Mesenchymal stem cell (in vitro differentiated cells and primary cell): ENCODE measurements around the gene NDFIP1.
A peak's percentile ranks its signal among the peaks of the same experiment; 100 is the strongest.

Experiments used
- DNase-seq: peaks from one replicate; pipeline ENCODE4 v3.0.0-alpha.2; 2013
- H2AFZ ChIP-seq: one replicate; pipeline ENCODE4 v1.6.1; 2013; ENCODE audit warnings: low read depth, mild to moderate bottlenecking, control low read depth, inconsistent platforms, low read length, moderate library complexity
- H2AK5ac ChIP-seq: 2 replicates; pipeline ENCODE4 v1.6.1; 2013; ENCODE audit warnings: low read length, moderate library complexity, mild to moderate bottlenecking, inconsistent platforms; ENCODE audit not compliant: severe bottlenecking
- H2BK120ac ChIP-seq: one replicate; pipeline ENCODE4 v1.6.1; 2013; ENCODE audit warnings: low read depth, mild to moderate bottlenecking, inconsistent platforms, low read length, moderate library complexity
- H2BK12ac ChIP-seq, 2 experiments: one replicate each; pipeline ENCODE4 v1.6.1; 2013; ENCODE audit warnings: inconsistent platforms in 2 of 2, low read length in 2 of 2, mild to moderate bottlenecking in 2 of 2, moderate library complexity in 2 of 2, control low read depth in 1 of 2
- H2BK15ac ChIP-seq: one replicate; pipeline ENCODE4 v1.6.1; 2013; ENCODE audit warnings: mild to moderate bottlenecking, low read depth, inconsistent platforms; ENCODE audit not compliant: poor library complexity, severe bottlenecking
- H2BK5ac ChIP-seq: 2 replicates; pipeline ENCODE4 v1.6.1; 2013; ENCODE audit warnings: low read depth, mild to moderate bottlenecking, low read length, control low read depth, inconsistent platforms; ENCODE audit not compliant: poor library complexity, severe bottlenecking
- H3K14ac ChIP-seq, 2 experiments: one replicate each; pipeline ENCODE4 v1.6.1; 2013; ENCODE audit warnings: inconsistent platforms in 2 of 2, low read length in 2 of 2, control low read depth in 1 of 2, mild to moderate bottlenecking in 1 of 2, moderate library complexity in 1 of 2
- H3K18ac ChIP-seq, 2 experiments: one replicate each; pipeline ENCODE4 v1.6.1; 2013; ENCODE audit warnings: inconsistent platforms in 2 of 2, low read length in 2 of 2, control low read depth in 1 of 2, low read depth in 1 of 2, mild to moderate bottlenecking in 1 of 2
- H3K23ac ChIP-seq, 2 experiments: one replicate each; pipeline ENCODE4 v1.6.1; 2013; ENCODE audit warnings: inconsistent platforms in 2 of 2, low read length in 2 of 2, mild to moderate bottlenecking in 2 of 2, moderate library complexity in 2 of 2, control low read depth in 1 of 2
- H3K27ac ChIP-seq: 2 replicates; pipeline ENCODE4 v1.5.1; 2013; ENCODE audit warnings: mild to moderate bottlenecking, moderate library complexity, low read length, control low read depth, inconsistent platforms; ENCODE audit not compliant: poor library complexity, severe bottlenecking
- H3K27me3 ChIP-seq, 2 experiments: 2 replicates each; pipeline versions ENCODE4 v1.6.1 to v1.7.0; 2013; ENCODE audit warnings: low read length in 2 of 2, mild to moderate bottlenecking in 2 of 2, moderate library complexity in 2 of 2, control low read depth in 1 of 2, inconsistent platforms in 1 of 2; ENCODE audit not compliant: control insufficient read depth in 1 of 2, insufficient read depth in 1 of 2
- H3K36me3 ChIP-seq, 2 experiments: 2 replicates each; pipeline versions ENCODE4 v1.6.1 to v1.7.0; 2013; ENCODE audit warnings: low read length in 2 of 2, control low read depth in 1 of 2, inconsistent platforms in 1 of 2, low read depth in 1 of 2, mild to moderate bottlenecking in 1 of 2; ENCODE audit not compliant: insufficient read depth in 2 of 2, control insufficient read depth in 1 of 2
- H3K4ac ChIP-seq, 2 experiments: one replicate each; pipeline ENCODE4 v1.6.1; 2013; ENCODE audit warnings: inconsistent platforms in 2 of 2, low read length in 2 of 2, mild to moderate bottlenecking in 2 of 2, moderate library complexity in 2 of 2, control low read depth in 1 of 2, low read depth in 1 of 2
- H3K4me1 ChIP-seq: 2 replicates; pipeline ENCODE4 v1.6.1; 2013; ENCODE audit warnings: low read depth, low read length, control low read depth; ENCODE audit not compliant: control insufficient read depth, insufficient read depth
- H3K4me2 ChIP-seq: 2 replicates; pipeline ENCODE4 v1.6.1; 2013; ENCODE audit warnings: low read length, mild to moderate bottlenecking, inconsistent platforms; ENCODE audit not compliant: poor library complexity, severe bottlenecking
- H3K4me3 ChIP-seq, 2 experiments: 2 replicates each; pipeline versions ENCODE4 v1.5.1 to v1.7.0; 2013; ENCODE audit warnings: low read length in 2 of 2, mild to moderate bottlenecking in 2 of 2, control low read depth in 1 of 2, low read depth in 1 of 2; ENCODE audit not compliant: insufficient read depth in 1 of 2
- H3K79me1 ChIP-seq: replicated peaks from 2 replicates; pipeline ENCODE4 v1.6.1; 2013; ENCODE audit warnings: mild to moderate bottlenecking, control low read depth, low read length, inconsistent platforms; ENCODE audit not compliant: poor library complexity, severe bottlenecking
- H3K9ac ChIP-seq: 2 replicates; pipeline ENCODE4 v1.7.0; 2013; ENCODE audit warnings: mild to moderate bottlenecking, low read length, moderate library complexity
- H3K9me3 ChIP-seq: 2 replicates; pipeline ENCODE4 v1.7.0; 2013; ENCODE audit warnings: mild to moderate bottlenecking, low read length; ENCODE audit not compliant: control insufficient read depth
- H4K8ac ChIP-seq: one replicate; pipeline ENCODE4 v1.6.1; 2013; ENCODE audit warnings: inconsistent platforms, mild to moderate bottlenecking, low read length, moderate library complexity
- H4K91ac ChIP-seq: one replicate; pipeline ENCODE4 v1.6.1; 2013; ENCODE audit warnings: mild to moderate bottlenecking, low read length, inconsistent platforms
- WGBS: methylation state at CpG from one replicate; pipeline ENCODE4 v1.1.7; 2013; ENCODE audit warnings: mixed read lengths; 5-methylcytosine and 5-hydroxymethylcytosine counted together

Gene NDFIP1

GRCh38 chr5:142073362-142073988 is 35.1 kb upstream of the NDFIP1 start:
- 93% methylated on average over 1 of the region's 2 CpGs for WGBS
- peaks cover 5 to 14% of the 10 kb centered on the region in 2 experiments for H3K27me3 ChIP-seq

GRCh38 chr5:142074006-142074405 is 34.6 kb upstream of the NDFIP1 start:
- no peak overlapping the region for H3K27ac ChIP-seq
- H3K36me3 ChIP-seq, result no peaks in the 10 kb centered on the region
- no peak overlapping the region for H3K9ac ChIP-seq
- no peak overlapping the region for H3K23ac ChIP-seq
- no peaks in the 10 kb centered on the region for H3K79me1 ChIP-seq
- H2AK5ac ChIP-seq, result no peak overlapping the region
- no peak for DNase-seq
- no peak overlapping the region for H3K14ac ChIP-seq
- no peaks in the 10 kb centered on the region for H3K4me1 ChIP-seq
- H3K4me2 ChIP-seq, result no peak overlapping the region
- H2BK15ac ChIP-seq, result no peak overlapping the region
- H2BK5ac ChIP-seq, result no peak overlapping the region
- no peak overlapping the region for H3K4me3 ChIP-seq
- H3K18ac ChIP-seq, result no peak overlapping the region
- H4K91ac ChIP-seq, result no peak overlapping the region
- H3K4ac ChIP-seq, result no peak overlapping the region
- peaks cover 5 to 14% of the 10 kb centered on the region in 2 experiments for H3K27me3 ChIP-seq
- no peak overlapping the region for H2AFZ ChIP-seq
- no peak overlapping the region for H4K8ac ChIP-seq
- WGBS, result 83% methylated on average over 1 of the region's 2 CpGs
- no peak overlapping the region for H2BK120ac ChIP-seq
- no peak overlapping the region for H2BK12ac ChIP-seq
- H3K9me3 ChIP-seq, result no peaks in the 10 kb centered on the region

More at GRCh38 chr5:142073362-142073988, 35.1 kb upstream of the NDFIP1 start:
- H3K27ac ChIP-seq, result no peak overlapping the region
- H2AFZ ChIP-seq, result no peak overlapping the region
- no peak overlapping the region for H4K91ac ChIP-seq
- H3K14ac ChIP-seq, result no peak overlapping the region
- no peak overlapping the region for H3K4ac ChIP-seq
- no peak overlapping the region for H2BK15ac ChIP-seq
- H3K4me2 ChIP-seq, result no peak overlapping the region
- H3K23ac ChIP-seq, result no peak overlapping the region
- no peaks in the 10 kb centered on the region for H3K79me1 ChIP-seq
- no peaks in the 10 kb centered on the region for H3K4me1 ChIP-seq
- H3K9me3 ChIP-seq, result no peaks in the 10 kb centered on the region
- H2BK120ac ChIP-seq, result no peak overlapping the region
- no peak overlapping the region for H4K8ac ChIP-seq
- no peaks in the 10 kb centered on the region for H3K36me3 ChIP-seq
- no peak overlapping the region for H3K9ac ChIP-seq
- no peak overlapping the region for H3K18ac ChIP-seq
- DNase-seq, result peak; percentile 28
- no peak overlapping the region for H3K4me3 ChIP-seq
- no peak overlapping the region for H2AK5ac ChIP-seq
- no peak overlapping the region for H2BK12ac ChIP-seq
- H2BK5ac ChIP-seq, result no peak overlapping the region

DNA sequence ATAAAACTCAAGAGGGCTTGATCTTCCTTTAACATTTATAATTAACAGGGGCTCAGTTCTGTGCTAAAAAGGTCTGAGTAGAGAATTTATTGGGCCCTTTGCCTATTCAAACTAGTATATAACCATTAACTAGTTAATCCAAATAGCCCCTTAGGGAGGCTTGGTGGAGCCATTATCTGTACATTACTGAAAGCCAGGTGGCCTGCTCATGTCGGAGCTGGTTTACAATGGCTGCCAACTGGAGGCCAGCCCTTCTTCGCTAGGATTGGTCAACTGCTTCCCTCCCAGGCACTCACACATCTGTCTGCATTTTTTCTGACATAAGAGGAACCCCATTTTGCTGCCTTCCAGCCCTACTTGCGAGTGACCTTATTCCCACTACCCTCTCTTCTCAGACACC is 30.4 kb upstream of the NDFIP1 start:
- Histone ChIP-seq H3K79me1 (no peaks in the 10 kb centered on the region), H3K9me3 (no peaks in the 10 kb centered on the region), H3K23ac (no peak overlapping the region), H4K91ac (no peak overlapping the region), H3K4ac (no peak overlapping the region), H3K4me2 (no peak overlapping the region), H3K4me3 (no peak overlapping the region), H3K27ac (no peak overlapping the region), H2BK12ac (no peak overlapping the region), H3K36me3 (no peaks in the 10 kb centered on the region), H3K14ac (no peak overlapping the region), H2BK15ac (no peak overlapping the region), H2BK120ac (no peak overlapping the region), H2BK5ac (no peak overlapping the region), H3K9ac (no peak overlapping the region), H4K8ac (no peak overlapping the region), H2AFZ (no peak overlapping the region), H2AK5ac (no peak overlapping the region), H3K4me1 (no peaks in the 10 kb centered on the region), H3K27me3 (peaks cover 13 to 14% of the 10 kb centered on the region in 2 experiments), H3K18ac (no peak overlapping the region)
- WGBS, result 74% methylated on average over 3 of the region's 3 CpGs
- DNase-seq, result no peak

GRCh38 chr5:142078706-142079105 is 29.9 kb upstream of the NDFIP1 start:
- Histone ChIP-seq H3K4me3 (no peak overlapping the region), H3K23ac (no peak overlapping the region), H3K4me2 (no peak overlapping the region), H3K4ac (no peak overlapping the region), H2BK12ac (no peak overlapping the region), H2BK5ac (no peak overlapping the region), H3K27ac (no peak overlapping the region), H3K36me3 (no peaks in the 10 kb centered on the region), H3K79me1 (no peaks in the 10 kb centered on the region), H2AFZ (no peak overlapping the region), H3K14ac (no peak overlapping the region), H4K8ac (no peak overlapping the region), H4K91ac (no peak overlapping the region), H3K9me3 (no peaks in the 10 kb centered on the region), H3K9ac (no peak overlapping the region), H2BK120ac (no peak overlapping the region), H2AK5ac (no peak overlapping the region), H3K4me1 (no peaks in the 10 kb centered on the region), H3K18ac (no peak overlapping the region), H3K27me3 (peaks cover 13 to 14% of the 10 kb centered on the region in 2 experiments), H2BK15ac (no peak overlapping the region)
- DNase-seq, result no peak
- WGBS, result 63% methylated on average over 1 of the region's 1 CpG
